ENCODE results near the gene ASPSCR1. TPM values are rescaled to one million over a fixed set of nuclear protein-coding genes. Genes with fewer than 3 reads are reported as not detected.

ASPSCR1 gene
- total RNA-seq, 2 experiments from 2014 or later: 27.0 to 33.7 TPM

- H3K27me3 Mint-ChIP-seq (ENCODE audit: low read depth): no peaks in the 10 kb centered on the region
- H3K9me3 Mint-ChIP-seq (ENCODE audit: insufficient read depth): no peaks in the 10 kb centered on the region
- H3K4me1 Mint-ChIP-seq (ENCODE audit: low read depth): peaks cover 19% of the 10 kb centered on the region
- POLR2A ChIA-PET: no interaction called here
- no peak overlapping the region for H3K4me3 Mint-ChIP-seq
- ATAC-seq (no peak), DNase-seq (no peak)
- no peak overlapping the region for H3K27ac Mint-ChIP-seq
- peaks cover 9% of the 10 kb centered on the region for H3K36me3 Mint-ChIP-seq (ENCODE audit: low read depth)
- CTCF ChIA-PET: no interaction called here
Measured at GRCh38 chr17:82062076-82062983, 84.9 kb downstream of the ASPSCR1 start.

GRCh38 chr17:82062984-82063368 lies 85.5 kb downstream of the ASPSCR1 start:
- no peak for ATAC-seq
- H3K4me1 Mint-ChIP-seq (ENCODE audit: low read depth): peaks cover 19% of the 10 kb centered on the region
- no peaks in the 10 kb centered on the region for H3K27me3 Mint-ChIP-seq (ENCODE audit: low read depth)
- H3K4me3 Mint-ChIP-seq: no peak overlapping the region
- no peak overlapping the region for H3K27ac Mint-ChIP-seq
- H3K9me3 Mint-ChIP-seq (ENCODE audit: insufficient read depth): no peaks in the 10 kb centered on the region
- ChIA-PET POLR2A (interaction anchor here (1.0 kb wide), 2 partner anchors 23 to 95 kb away, joined by 3 read pairs; no protein-coding TSS in a partner anchor), CTCF (no interaction called here)
- DNase-seq: no peak
- H3K36me3 Mint-ChIP-seq (ENCODE audit: low read depth): peaks cover 5% of the 10 kb centered on the region

DNA sequence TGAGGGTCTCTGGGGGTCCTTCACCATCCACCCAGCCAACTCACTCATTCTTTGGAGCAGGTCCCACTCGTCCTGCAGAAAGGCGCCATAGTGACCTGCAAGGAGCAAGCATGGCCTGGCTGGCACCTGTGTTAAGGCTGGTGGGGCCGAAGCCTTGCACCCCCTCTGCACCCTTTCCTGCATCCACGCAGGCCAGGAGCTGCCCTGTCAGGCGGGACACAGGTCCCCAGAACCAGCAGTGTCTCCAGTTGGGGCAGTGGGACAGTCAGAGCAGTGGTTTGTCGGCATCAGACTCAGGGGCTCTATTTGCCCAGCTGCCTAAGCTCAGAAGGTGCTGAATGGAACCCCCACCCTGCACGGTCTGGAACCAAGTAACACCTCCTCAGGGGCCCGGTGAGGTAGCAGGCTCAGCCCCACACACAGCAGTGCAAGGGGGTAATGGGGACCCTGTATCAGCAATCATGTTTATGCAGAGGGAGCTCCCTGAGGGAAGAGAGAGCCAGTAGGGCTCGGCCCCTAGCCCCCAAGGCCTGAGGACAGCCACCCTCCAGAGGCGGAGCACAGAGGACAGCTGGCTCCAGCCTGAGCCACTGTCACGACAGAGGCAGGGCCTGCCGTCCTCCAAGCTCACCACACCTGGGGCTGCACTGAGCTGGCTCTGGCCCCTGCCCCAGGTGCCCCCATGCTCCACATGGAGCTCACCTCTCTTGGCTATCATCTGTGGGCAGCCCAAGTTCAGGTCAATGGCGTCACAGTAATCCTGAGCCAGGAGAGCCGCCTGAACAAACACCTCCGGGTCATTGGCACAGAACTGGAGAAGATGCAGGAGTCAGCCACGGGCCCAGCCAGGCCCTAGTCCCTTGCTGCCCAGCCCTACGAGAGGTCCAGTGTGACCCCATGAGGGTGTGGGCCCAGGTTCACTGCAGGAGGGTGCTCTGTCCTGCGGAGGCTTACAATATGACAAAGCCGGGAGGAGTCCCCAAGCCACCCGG lies 86.3 kb downstream of the ASPSCR1 start:
- H3K4me3 Mint-ChIP-seq: peak overlapping the region; percentile 70
- H3K27me3 Mint-ChIP-seq (ENCODE audit: low read depth): no peaks in the 10 kb centered on the region
- DNase-seq (no peak), ATAC-seq (no peak)
- peaks cover 19% of the 10 kb centered on the region for H3K4me1 Mint-ChIP-seq (ENCODE audit: low read depth)
- peaks cover 2% of the 10 kb centered on the region for H3K36me3 Mint-ChIP-seq (ENCODE audit: low read depth)
- no peaks in the 10 kb centered on the region for H3K9me3 Mint-ChIP-seq (ENCODE audit: insufficient read depth)
- peak overlapping the region; percentile 72 for H3K27ac Mint-ChIP-seq
- ChIA-PET CTCF (interaction anchor here (0.7 to 1.2 kb wide), 2 partner anchors 26 to 34 kb away, joined by 3 read pairs; partner anchors contain the start of gene DCXR), POLR2A (interaction anchor here (0.6 to 1.5 kb wide), 4 partner anchors 13 to 134 kb away, joined by 3 to 5 read pairs (median 4); no protein-coding TSS in a partner anchor)

DNA sequence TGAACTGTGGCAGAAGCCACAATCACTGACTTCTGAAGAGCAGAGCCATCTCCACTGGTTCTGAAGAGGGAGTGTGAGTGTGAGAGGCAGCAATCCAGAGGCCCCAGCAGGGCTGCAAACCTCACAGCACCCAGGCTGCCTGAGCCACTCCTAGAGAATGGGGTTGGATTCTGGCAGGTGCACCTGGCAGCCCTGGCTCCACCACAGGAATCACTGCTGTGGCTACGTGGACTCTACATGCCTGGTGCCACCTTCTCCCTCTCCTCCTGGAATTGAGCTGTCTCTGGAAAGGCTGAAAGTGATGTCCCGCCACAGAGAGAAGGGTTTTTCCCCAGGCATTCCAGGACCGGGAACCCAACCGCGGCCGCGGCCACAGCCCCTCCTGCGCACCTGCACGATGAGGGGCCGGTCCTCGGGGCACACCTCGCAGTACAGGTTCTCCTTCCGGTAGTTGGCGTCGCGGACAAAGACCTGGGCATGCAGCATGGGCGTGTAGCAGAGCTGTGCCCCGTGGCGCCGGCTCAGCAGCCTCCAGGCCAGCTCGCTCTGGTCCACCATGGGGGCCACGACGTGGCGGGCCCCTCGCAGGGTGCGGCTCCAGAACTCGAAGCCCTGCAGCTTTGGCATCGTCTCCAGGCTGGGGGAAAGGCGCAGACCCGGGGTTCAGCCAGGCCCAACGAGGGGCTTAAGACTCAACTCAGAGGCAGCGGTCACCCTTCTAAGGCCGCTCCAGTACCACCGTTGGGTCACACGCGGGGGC lies 87.2 kb downstream of the ASPSCR1 start:
- no peak for ATAC-seq
- peaks cover 19% of the 10 kb centered on the region for H3K4me1 Mint-ChIP-seq (ENCODE audit: low read depth)
- ChIA-PET CTCF (interaction anchor here (1.2 to 2.2 kb wide), 2 partner anchors 27 kb away, joined by 3 to 11 read pairs; partner anchors contain the start of gene DCXR), POLR2A (interaction anchor here (0.9 to 2.2 kb wide), 4 partner anchors 14 to 105 kb away, joined by 3 to 6 read pairs (median 4); partner anchors contain the start of gene DCXR)
- peak overlapping the region; percentile 70 for H3K4me3 Mint-ChIP-seq
- H3K27me3 Mint-ChIP-seq (ENCODE audit: low read depth): no peaks in the 10 kb centered on the region
- H3K36me3 Mint-ChIP-seq (ENCODE audit: low read depth): peaks cover 2% of the 10 kb centered on the region
- no peak for DNase-seq
- peak overlapping the region; percentile 72 for H3K27ac Mint-ChIP-seq
- H3K9me3 Mint-ChIP-seq (ENCODE audit: insufficient read depth): no peaks in the 10 kb centered on the region

- ATAC-seq (peak; percentile 62), DNase-seq (no peak)
- Mint-ChIP-seq H3K9me3 (ENCODE audit: insufficient read depth) (no peaks in the 10 kb centered on the region), H3K36me3 (ENCODE audit: low read depth) (peaks cover under 1% of the 10 kb centered on the region), H3K4me3 (peak overlapping the region; percentile 70), H3K27me3 (ENCODE audit: low read depth) (no peaks in the 10 kb centered on the region), H3K27ac (peak overlapping the region; percentile 72), H3K4me1 (ENCODE audit: low read depth) (peaks cover 19% of the 10 kb centered on the region)
- CTCF ChIA-PET: interaction anchor here (2.2 kb wide), 1 partner anchor 28 kb away, joined by 11 read pairs; the partner anchor contains the start of gene DCXR
- POLR2A ChIA-PET: interaction anchor here (0.6 to 2.2 kb wide), 6 partner anchors 12 to 104 kb away, joined by 3 to 7 read pairs (median 4); partner anchors contain the start of genes DCXR and GPS1
Measured at GRCh38 chr17:82065193-82065637, 87.8 kb downstream of the ASPSCR1 start.

- peak; percentile 86 for ATAC-seq
- Mint-ChIP-seq H3K4me3 (peak within 1 kb of the TSS; percentile 84), H3K27ac (peak within 1 kb of the TSS; percentile 86), H3K4me1 (ENCODE audit: low read depth) (peaks cover 19% of the 10 kb centered on the region), H3K9me3 (ENCODE audit: insufficient read depth) (no peaks in the 10 kb centered on the region), H3K27me3 (ENCODE audit: low read depth) (no peaks in the 10 kb centered on the region), H3K36me3 (ENCODE audit: low read depth) (no peaks in the 10 kb centered on the region)
- CTCF ChIA-PET: interaction anchor here (2.2 kb wide), 1 partner anchor 28 kb away, joined by 11 read pairs; the partner anchor contains the start of gene DCXR
- POLR2A ChIA-PET: interaction anchor here (0.6 to 2.2 kb wide), 4 partner anchors 12 to 31 kb away, joined by 3 to 7 read pairs (median 4); partner anchors contain the start of genes DCXR and GPS1
- peak; percentile 70 for DNase-seq
Measured at GRCh38 chr17:82065638-82066303, 88.3 kb downstream of the ASPSCR1 start, which contains the start of gene DUS1L. Gene DUS1L (minus strand): TSS chr17:82065804. CDS start chr17:82065059, 745 bp downstream.

Other genes with a start within 250 kb of the ASPSCR1 start
- gene GCGR, start 173.5 kb upstream of the ASPSCR1 start, total RNA-seq: not detected
- 10 to 100 TPM; 42.3 to 43.0 TPM for gene MCRIP1, start 144.3 kb upstream of the ASPSCR1 start, total RNA-seq
- gene PPP1R27, start 142.6 kb upstream of the ASPSCR1 start, total RNA-seq: not detected
- gene P4HB, start 117.1 kb upstream of the ASPSCR1 start, total RNA-seq: 100 to 1,000 TPM; 474 to 498 TPM
- gene ARHGDIA, start 106.3 kb upstream of the ASPSCR1 start, total RNA-seq: 100 to 1,000 TPM; 756 to 778 TPM
- 100 to 1,000 TPM; 269 to 273 TPM for gene ALYREF, start 86.0 kb upstream of the ASPSCR1 start, total RNA-seq
- gene ANAPC11, start 85.9 kb upstream of the ASPSCR1 start, total RNA-seq: 100 to 1,000 TPM; 122 TPM
- under 1 TPM; 0.18 to 0.55 TPM for gene NPB, start 75.4 kb upstream of the ASPSCR1 start, total RNA-seq
- gene PCYT2, start 66.2 kb upstream of the ASPSCR1 start, total RNA-seq: 10 to 100 TPM; 48.6 to 50.4 TPM
- gene SIRT7, start 59.5 kb upstream of the ASPSCR1 start, total RNA-seq: 10 to 100 TPM; 55.0 to 63.4 TPM
- gene MAFG, start 49.9 kb upstream of the ASPSCR1 start, total RNA-seq: 10 to 100 TPM; 14.0 to 16.5 TPM
- 10 to 100 TPM; 35.5 to 38.1 TPM for gene PYCR1, start 40.3 kb upstream of the ASPSCR1 start, total RNA-seq
- not detected for gene MYADML2, start 30.4 kb upstream of the ASPSCR1 start, total RNA-seq
- under 1 TPM; 0.29 to 0.42 TPM for gene NOTUM, start 16.4 kb upstream of the ASPSCR1 start, total RNA-seq
- 10 to 100 TPM; 86.7 to 87.7 TPM for gene CENPX, start 45.2 kb downstream of the ASPSCR1 start, total RNA-seq
- gene LRRC45, start 45.7 kb downstream of the ASPSCR1 start, total RNA-seq: 10 to 100 TPM; 58.3 to 58.9 TPM
- gene RAC3, start 54.0 kb downstream of the ASPSCR1 start, total RNA-seq: 10 to 100 TPM; 12.9 to 13.1 TPM
- 100 to 1,000 TPM; 141 TPM for gene DCXR, start 60.1 kb downstream of the ASPSCR1 start, total RNA-seq
- gene RFNG, start 74.2 kb downstream of the ASPSCR1 start, total RNA-seq: 10 to 100 TPM; 19.4 to 20.8 TPM
- gene GPS1, start 74.3 kb downstream of the ASPSCR1 start, total RNA-seq: 100 to 1,000 TPM in 1 of 2 experiments, 10 to 100 TPM in 1; 97.6 to 104 TPM
- gene DUS1L, start 88.2 kb downstream of the ASPSCR1 start, total RNA-seq: 100 to 1,000 TPM; 126 to 127 TPM
- gene FASN, start 120.6 kb downstream of the ASPSCR1 start, total RNA-seq: 100 to 1,000 TPM; 255 to 261 TPM
- 10 to 100 TPM; 78.3 to 84.7 TPM for gene CCDC57, start 235.2 kb downstream of the ASPSCR1 start, total RNA-seq